Testis (tissue), 3 donors: ENCODE data around the gene GRM2. TPM values are rescaled to one million over a fixed set of nuclear protein-coding genes. Genes with fewer than 3 reads are reported as not detected.

Experiments
- DNase-seq: peaks from one replicate; pipeline ENCODE4 v3.0.0-alpha.2; 2019
- H3K27ac ChIP-seq, 2 donors: fragments of 200-600 bp; sonication (generic); one replicate each; pipeline ENCODE4 v1.5.1; 2019
- H3K27me3 ChIP-seq: fragments of 200-600 bp; sonication (generic); one replicate; pipeline ENCODE4 v1.5.1; 2019
- H3K36me3 ChIP-seq: fragments of 200-600 bp; sonication (generic); one replicate; pipeline ENCODE4 v1.5.1; 2017; ENCODE audit warnings: low read depth; ENCODE audit errors: missing control alignments
- H3K4me1 ChIP-seq: fragments of 200-600 bp; sonication (generic); one replicate; pipeline ENCODE4 v1.5.1; 2019
- H3K4me3 ChIP-seq, 2 donors: fragments of 200-600 bp; sonication (generic); one replicate each; pipeline ENCODE4 v1.5.1; 2017 to 2019
- H3K9me3 ChIP-seq: fragments of 200-600 bp; sonication (generic); one replicate; pipeline ENCODE4 v1.5.1; 2017
- CTCF ChIP-seq, 3 experiments: fragments of 450-650 bp in 2 of 3; fragments of 200-600 bp in 1 of 3; sonication (generic) in 1 of 3; IDR thresholded peaks; one replicate each; pipeline ENCODE4 v1.5.1; 2016 to 2019; ENCODE audit warnings: antibody characterized with exemption in 3 of 3, mild to moderate bottlenecking in 2 of 3, moderate library complexity in 1 of 3
- POLR2A ChIP-seq: fragments of 450-650 bp; IDR thresholded peaks from one replicate; pipeline ENCODE4 v1.6.1; 2017; ENCODE audit warnings: antibody characterized with exemption, mild to moderate bottlenecking, moderate library complexity
- WGBS, 2 donors: methylation state at CpG; one replicate each; pipeline ENCODE4 v1.1.5; 2018; 5-methylcytosine and 5-hydroxymethylcytosine counted together
- intact Hi-C: fragments of 100-400 bp; cut with DNase I; formaldehyde crosslinking; loops from one replicate; pipeline ENCODE4 v1.15.1; 2023; ENCODE audit warnings: low total_unique reads
- polyA plus RNA-seq: library from polyadenylated mRNA; stranded (reverse); fragments of 350-450 nt; fragmentation: Illumina TruSeq; extraction: RNeasy Lipid Tissue Mini Kit (QIAGEN cat#74804); gene quantifications from one replicate; pipeline ENCODE4 v1.2.3, GENCODE V29; 2014; ENCODE audit warnings: low read depth, low replicate concordance; ENCODE audit not compliant: insufficient read depth
- total RNA-seq, 2 donors: library from RNA; depleted of rRNA; stranded (reverse); fragments of >200 nt; gene quantifications; one replicate each; pipeline ENCODE4 v1.2.3, GENCODE V29; 2016

GRM2 gene
- total and polyA plus RNA-seq, 3 donors from 2014 or later, result 10.7 to 34.7 (median 16.9) TPM

GRCh38 chr3:51686512-51687215 is 20.2 kb upstream of the GRM2 start:
- Histone ChIP-seq H3K27ac (peak overlapping the region; percentile 50 to 68), H3K27me3 (no peaks in the 10 kb centered on the region), H3K4me3 (no peak overlapping the region), H3K4me1 (peaks cover 51% of the 10 kb centered on the region), H3K36me3 (no peaks in the 10 kb centered on the region), H3K9me3 (no peaks in the 10 kb centered on the region)
- peak; percentile 59 for DNase-seq
- WGBS, 2 donors, result 55 to 56% methylated on average over 10 of the region's 10 CpGs
- intact Hi-C loops, result no loop called here
- TF ChIP-seq CTCF (IDR thresholded peaks at IDR 0.05) (no peak), POLR2A (no peak)

- Histone ChIP-seq H3K9me3 (no peaks in the 10 kb centered on the region), H3K27ac (peak overlapping the region; percentile 50 to 68), H3K4me1 (peaks cover 46% of the 10 kb centered on the region), H3K27me3 (no peaks in the 10 kb centered on the region), H3K4me3 (no peak overlapping the region), H3K36me3 (no peaks in the 10 kb centered on the region)
- DNase-seq, result no peak
- intact Hi-C loops, result no loop called here
- WGBS, 2 donors, result 54 to 66% methylated on average over 9 to 14 of the region's 14 CpGs
- TF ChIP-seq POLR2A (no peak), CTCF (IDR thresholded peaks at IDR 0.05) (no peak)
Measured at GRCh38 chr3:51687431-51688205, 19.2 kb upstream of the GRM2 start.

- Histone ChIP-seq H3K36me3 (no peaks in the 10 kb centered on the region), H3K4me3 (no peak overlapping the region), H3K27ac (no peak overlapping the region), H3K4me1 (peaks cover 50% of the 10 kb centered on the region), H3K27me3 (no peaks in the 10 kb centered on the region), H3K9me3 (no peaks in the 10 kb centered on the region)
- 76 to 86% methylated on average over 3 of the region's 3 CpGs for whole genome bisulfite sequencing, 2 donors
- intact Hi-C loops, result no loop called here
- TF ChIP-seq CTCF (IDR thresholded peaks at IDR 0.05) (no peak), POLR2A (no peak)
- no peak for DNase-seq
Measured at GRCh38 chr3:51688206-51688600, 18.7 kb upstream of the GRM2 start.

GRCh38 chr3:51691021-51691420 is 15.8 kb upstream of the GRM2 start:
- intact Hi-C loops, result no loop called here
- H3K4me3 ChIP-seq, result no peak overlapping the region
- TF ChIP-seq POLR2A (no peak), CTCF (IDR thresholded peaks at IDR 0.05) (no peak)
- no peaks in the 10 kb centered on the region for H3K9me3 ChIP-seq
- no peak for DNase-seq
- H3K27ac ChIP-seq, result no peak overlapping the region
- no peaks in the 10 kb centered on the region for H3K36me3 ChIP-seq
- H3K4me1 ChIP-seq, result peaks cover 48% of the 10 kb centered on the region
- WGBS, 2 donors, result 45 to 54% methylated on average over 2 to 5 of the region's 5 CpGs
- no peaks in the 10 kb centered on the region for H3K27me3 ChIP-seq
